OCI-LY3 (cell line): Measurements from ENCODE around the gene FAM43A.

Experiments used
- H2AFZ ChIP-seq: fragments of 200-600, 300-600 bp; shearing (Covaris generic); 2 replicates; pipeline ENCODE4 v1.6.0; 2014; ENCODE audit warnings: antibody characterized with exemption, low read depth, low read length
- H3K27ac ChIP-seq: fragments of 200-600, 300-600 bp; sonication (generic); 2 replicates; pipeline ENCODE4 v1.5.1; 2014; ENCODE audit warnings: mild to moderate bottlenecking, low read length, moderate library complexity, mixed read lengths
- H3K27me3 ChIP-seq: fragments of 200-600, 300-600 bp; sonication (generic); 2 replicates; pipeline ENCODE4 v1.6.1; 2014; ENCODE audit warnings: low read depth, low read length, mixed read lengths
- H3K36me3 ChIP-seq: fragments of 200-600, 300-600 bp; sonication (generic); replicated peaks from 2 replicates; pipeline ENCODE3; 2014; ENCODE audit warnings: low read depth, low read length, mixed read lengths
- H3K4me1 ChIP-seq: fragments of 300-600, 200-600 bp; sonication (generic); 2 replicates; pipeline ENCODE4 v1.6.1; 2014; ENCODE audit warnings: low read length, mixed read lengths
- H3K4me2 ChIP-seq: fragments of 200-600, 300-600 bp; sonication (generic); 2 replicates; pipeline ENCODE4 v1.6.1; 2014; ENCODE audit warnings: low read length, mixed read lengths
- H3K4me3 ChIP-seq: fragments of 300-600, 200-600 bp; sonication (generic); 2 replicates; pipeline ENCODE4 v1.5.1; 2014; ENCODE audit warnings: antibody characterized with exemption, mild to moderate bottlenecking, low read length, moderate library complexity
- H3K79me2 ChIP-seq: fragments of 300-600, 200-600 bp; shearing (Covaris generic); 2 replicates; pipeline ENCODE4 v1.6.1; 2014; ENCODE audit warnings: mild to moderate bottlenecking, low read length, mixed read lengths
- H3K9ac ChIP-seq: fragments of 300-600, 200-600 bp; shearing (Covaris generic); 2 replicates; pipeline ENCODE4 v1.6.0; 2014; ENCODE audit warnings: mild to moderate bottlenecking, low read length, moderate library complexity
- H3K9me3 ChIP-seq: fragments of 200-600, 300-600 bp; shearing (Covaris generic); 2 replicates; pipeline ENCODE4 v1.6.1; 2014; ENCODE audit warnings: low read length, mixed read lengths; ENCODE audit not compliant: insufficient read depth
- H4K20me1 ChIP-seq: fragments of 200-600, 300-600 bp; sonication (generic); 2 replicates; pipeline ENCODE4 v1.6.1; 2016; ENCODE audit warnings: low read length, mixed read lengths; ENCODE audit not compliant: insufficient read depth
- CTCF ChIP-seq: fragments of 200-600, 300-600 bp; sonication (generic); IDR thresholded peaks from 2 replicates; pipeline ENCODE4 v1.5.1; 2014; ENCODE audit warnings: antibody characterized with exemption, low read length, low read depth
- EZH2phosphoT487 ChIP-seq: fragments of 200-600 bp; shearing (Covaris generic); IDR thresholded peaks from 2 replicates; pipeline ENCODE4 v1.6.1; 2018; ENCODE audit warnings: antibody characterized with exemption, mixed run types, low read depth

FAM43A gene

GRCh38 chr3:194707147-194707540 lies 21.5 kb downstream of the FAM43A start:
- Histone ChIP-seq H3K27me3 (no peaks in the 10 kb centered on the region; the same call in 1 of the 2 replicates), H3K4me3 (no peak overlapping the region), H3K4me1 (no peaks in the 10 kb centered on the region), H3K9ac (no peak overlapping the region), H3K4me2 (no peak overlapping the region), H3K36me3 (no peaks in the 10 kb centered on the region), H3K79me2 (no peaks in the 10 kb centered on the region), H3K27ac (no peak overlapping the region), H3K9me3 (no peaks in the 10 kb centered on the region), H2AFZ (no peak overlapping the region), H4K20me1 (no peaks in the 10 kb centered on the region)
- TF ChIP-seq CTCF (no peak), EZH2phosphoT487 (no peak)

- H3K79me2 ChIP-seq: no peaks in the 10 kb centered on the region
- no peak overlapping the region for H3K4me3 ChIP-seq
- H3K36me3 ChIP-seq: no peaks in the 10 kb centered on the region
- H3K27ac ChIP-seq: no peak overlapping the region
- H3K4me1 ChIP-seq: no peaks in the 10 kb centered on the region
- H3K4me2 ChIP-seq: no peak overlapping the region
- H3K9ac ChIP-seq: no peak overlapping the region
- TF ChIP-seq CTCF (no peak), EZH2phosphoT487 (no peak)
- no peaks in the 10 kb centered on the region; the same call in 1 of the 2 replicates for H3K27me3 ChIP-seq
- H2AFZ ChIP-seq: no peak overlapping the region
- H4K20me1 ChIP-seq: no peaks in the 10 kb centered on the region
- no peaks in the 10 kb centered on the region for H3K9me3 ChIP-seq
Observed at GRCh38 chr3:194711286-194711685, 25.6 kb downstream of the FAM43A start.

- Histone ChIP-seq H4K20me1 (no peaks in the 10 kb centered on the region), H3K4me2 (no peak overlapping the region), H3K9me3 (no peaks in the 10 kb centered on the region), H3K4me1 (no peaks in the 10 kb centered on the region), H3K79me2 (no peaks in the 10 kb centered on the region), H3K9ac (no peak overlapping the region), H3K27ac (no peak overlapping the region), H3K27me3 (no peaks in the 10 kb centered on the region; the same call in 1 of the 2 replicates), H2AFZ (no peak overlapping the region), H3K36me3 (no peaks in the 10 kb centered on the region), H3K4me3 (no peak overlapping the region)
- TF ChIP-seq EZH2phosphoT487 (no peak), CTCF (no peak)
Observed at GRCh38 chr3:194711913-194712312, 26.2 kb downstream of the FAM43A start.

- H2AFZ ChIP-seq: no peak overlapping the region
- H3K79me2 ChIP-seq: no peaks in the 10 kb centered on the region
Observed at GRCh38 chr3:194713299-194714136, 27.8 kb downstream of the FAM43A start.

More at GRCh38 chr3:194713299-194714136, 27.8 kb downstream of the FAM43A start:
- Histone ChIP-seq H3K4me1 (no peaks in the 10 kb centered on the region), H4K20me1 (no peaks in the 10 kb centered on the region), H3K4me3 (no peak overlapping the region), H3K9me3 (no peaks in the 10 kb centered on the region), H3K36me3 (no peaks in the 10 kb centered on the region), H3K4me2 (no peak overlapping the region), H3K27ac (no peak overlapping the region), H3K9ac (no peak overlapping the region), H3K27me3 (no peaks in the 10 kb centered on the region; the same call in 1 of the 2 replicates)
- no peak for TF ChIP-seq EZH2phosphoT487
- no peak for TF ChIP-seq CTCF
